Measurements from ENCODE around the gene ACTL6B. TPM values are rescaled to one million over a fixed set of nuclear protein-coding genes. Genes with fewer than 3 reads are reported as not detected.

Gene ACTL6B
- total and polyA plus RNA-seq, 2 of the 13 experiments (the other 11 are each of a cell fraction or from before 2014, with no cell fraction given): not detected

- TF ChIP-seq ZBTB44 (CRISPR knock-in tag; IDR thresholded peaks at IDR 0.05): no peak; the same call in 1 of the 2 replicates
- TF ChIP-seq ZNF496 (CRISPR knock-in tag; IDR thresholded peaks at IDR 0.05; ENCODE audit: insufficient replicate concordance): no peak
- peak; percentile 49; the same call in 1 of the 2 replicates for TF ChIP-seq ZSCAN25 (CRISPR knock-in tag; IDR thresholded peaks at IDR 0.05)
- peak; percentile 89 for TF ChIP-seq NFKB2 (CRISPR knock-in tag; IDR thresholded peaks at IDR 0.05; ENCODE audit: borderline replicate concordance)
- TF ChIP-seq SIX1 (CRISPR knock-in tag; IDR thresholded peaks at IDR 0.05; ENCODE audit: borderline replicate concordance): no peak
- peak; percentile 82; the same call in 1 of the 2 replicates for TF ChIP-seq ZNF772 (CRISPR knock-in tag; IDR thresholded peaks at IDR 0.05)
- TF ChIP-seq ZMYM2 (CRISPR knock-in tag; IDR thresholded peaks at IDR 0.05): no peak
- TF ChIP-seq SP140L (CRISPR knock-in tag; IDR thresholded peaks at IDR 0.05; ENCODE audit: borderline replicate concordance): no peak
- peak; percentile 98 for TF ChIP-seq ZNF607 (CRISPR knock-in tag; IDR thresholded peaks at IDR 0.05; ENCODE audit: borderline replicate concordance)
- TF ChIP-seq TFDP1 (CRISPR knock-in tag; IDR thresholded peaks at IDR 0.05; ENCODE audit: borderline replicate concordance): peak; percentile 47; the same call in 1 of the 2 replicates
- TF ChIP-seq KDM4B (CRISPR knock-in tag; IDR thresholded peaks at IDR 0.05): 0 out of 2 replicates have a peak, but pooled peaks have one; percentile 78
- 0 out of 2 replicates have a peak, but pooled peaks have one; percentile 27 for TF ChIP-seq SKIL (CRISPR knock-in tag; IDR thresholded peaks at IDR 0.05; ENCODE audit: borderline replicate concordance)
- TF ChIP-seq ARNT2 (CRISPR knock-in tag; IDR thresholded peaks at IDR 0.05; ENCODE audit: low read depth): peak; percentile 90
- peak; percentile 94 for TF ChIP-seq SALL1 (CRISPR knock-in tag; IDR thresholded peaks at IDR 0.05)
- TF ChIP-seq TOE1 (CRISPR knock-in tag; IDR thresholded peaks at IDR 0.05): no peak
- TF ChIP-seq ZNF451 (CRISPR knock-in tag; IDR thresholded peaks at IDR 0.05): no peak
- TF ChIP-seq SP5 (CRISPR knock-in tag; IDR thresholded peaks at IDR 0.05; ENCODE audit: borderline replicate concordance, low read depth): peak; percentile 33; the same call in 1 of the 2 replicates
- 0 out of 2 replicates have a peak, but pooled peaks have one; percentile 38 for TF ChIP-seq ZNF124 (CRISPR knock-in tag; IDR thresholded peaks at IDR 0.05)
- peak; percentile 68 for TF ChIP-seq SP2 (CRISPR knock-in tag; IDR thresholded peaks at IDR 0.05)
- 0 out of 2 replicates have a peak, but pooled peaks have one; percentile 42 for TF ChIP-seq ZNF552 (CRISPR knock-in tag; IDR thresholded peaks at IDR 0.05; ENCODE audit: borderline replicate concordance)
- TF ChIP-seq, protein P1, sequence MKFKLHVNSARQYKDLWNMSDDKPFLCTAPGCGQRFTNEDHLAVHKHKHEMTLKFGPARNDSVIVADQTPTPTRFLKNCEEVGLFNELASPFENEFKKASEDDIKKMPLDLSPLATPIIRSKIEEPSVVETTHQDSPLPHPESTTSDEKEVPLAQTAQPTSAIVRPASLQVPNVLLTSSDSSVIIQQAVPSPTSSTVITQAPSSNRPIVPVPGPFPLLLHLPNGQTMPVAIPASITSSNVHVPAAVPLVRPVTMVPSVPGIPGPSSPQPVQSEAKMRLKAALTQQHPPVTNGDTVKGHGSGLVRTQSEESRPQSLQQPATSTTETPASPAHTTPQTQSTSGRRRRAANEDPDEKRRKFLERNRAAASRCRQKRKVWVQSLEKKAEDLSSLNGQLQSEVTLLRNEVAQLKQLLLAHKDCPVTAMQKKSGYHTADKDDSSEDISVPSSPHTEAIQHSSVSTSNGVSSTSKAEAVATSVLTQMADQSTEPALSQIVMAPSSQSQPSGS (CRISPR knock-in tag; IDR thresholded peaks at IDR 0.05): peak; percentile 41; the same call in 1 of the 2 replicates
- TF ChIP-seq ARNTL (CRISPR knock-in tag; IDR thresholded peaks at IDR 0.05): no peak
- peak; percentile 80 for TF ChIP-seq TGIF2 (CRISPR knock-in tag; IDR thresholded peaks at IDR 0.05)
Observed at GRCh38 chr7:100655908-100656674, at the start of gene ACTL6B (continued).
